HepG2 (cell line): ENCODE results near the gene MRPL10. TPM values are rescaled to one million over a fixed set of nuclear protein-coding genes. Genes with fewer than 3 reads are reported as not detected.
A peak's percentile ranks its signal among the peaks of the same experiment; 100 is the strongest.

Experiments used
- CBX1 ChIP-seq: IDR thresholded peaks from one replicate; pipeline ENCODE4 v1.6.1; 2016; ENCODE audit warnings: antibody characterized with exemption, low read depth
- CREB1 ChIP-seq, 2 experiments: fragments of 450-650 bp in 1 of 2; IDR thresholded peaks; 2 replicates each; pipeline ENCODE4 v1.6.1; 2016 to 2017; ENCODE audit warnings: control low read depth in 1 of 2, mild to moderate bottlenecking in 1 of 2, missing compliant biosample characterization in 1 of 2, missing genetic modification characterization in 1 of 2
- DDIT3 ChIP-seq: sonication (generic); formaldehyde crosslinking; IDR thresholded peaks from 2 replicates; pipeline ENCODE4 v1.4.0; 2020; ENCODE audit warnings: mild to moderate bottlenecking, missing genetic modification reagents
- GATA4 ChIP-seq: sonication (generic); IDR thresholded peaks from 2 replicates; pipeline ENCODE4 v1.6.1; 2016; ENCODE audit warnings: antibody characterized with exemption, low read depth, borderline replicate concordance
- GRHL1 ChIP-seq: sonication (generic); formaldehyde crosslinking; conservative IDR thresholded peaks from 2 replicates; pipeline ENCODE4 v1.8.0; 2022; ENCODE audit warnings: missing genetic modification reagents
- HMG20B ChIP-seq: conservative IDR thresholded peaks from 2 replicates; pipeline ENCODE4 v1.6.1; 2016; ENCODE audit warnings: missing genetic modification reagents, missing compliant biosample characterization
- KLF16 ChIP-seq, 2 experiments: sonication (generic) in 1 of 2; formaldehyde crosslinking in 1 of 2; IDR thresholded peaks; 2 replicates each; pipeline versions ENCODE4 v1.6.1 to v1.8.0; 2016 to 2023; ENCODE audit warnings: missing genetic modification reagents in 2 of 2, missing compliant biosample characterization in 1 of 2
- MAFF ChIP-seq: IDR thresholded peaks from 2 replicates; pipeline ENCODE4 v1.6.1; 2011; ENCODE audit warnings: low read depth, low read length, improper control_type of control experiment
- REPIN1 ChIP-seq: sonication (generic); formaldehyde crosslinking; IDR thresholded peaks from 2 replicates; pipeline ENCODE4 v1.8.0; 2022; ENCODE audit warnings: missing genetic modification reagents, low read depth, mild to moderate bottlenecking, borderline replicate concordance
- SIN3B ChIP-seq: fragments of 150-350 bp; IDR thresholded peaks from 2 replicates; pipeline ENCODE4 v1.6.1; 2014; ENCODE audit warnings: low read length
- TBP ChIP-seq: sonication (generic); formaldehyde crosslinking; IDR thresholded peaks from 2 replicates; pipeline ENCODE4 v1.5.0; 2020; ENCODE audit warnings: missing genetic modification reagents
- ZFAT ChIP-seq: sonication (generic); formaldehyde crosslinking; conservative IDR thresholded peaks from 2 replicates; pipeline ENCODE4 v1.8.1; 2023; ENCODE audit warnings: missing genetic modification reagents, inconsistent platforms
- ZFP37 ChIP-seq: sonication (generic); formaldehyde crosslinking; IDR thresholded peaks from 2 replicates; pipeline ENCODE4 v1.4.0; 2020; ENCODE audit warnings: missing genetic modification reagents, borderline replicate concordance
- ZKSCAN1 ChIP-seq: fragments of 150-350 bp; IDR thresholded peaks from 2 replicates; pipeline ENCODE4 v1.6.1; 2014; ENCODE audit warnings: low read length
- ZKSCAN5 ChIP-seq: sonication (generic); formaldehyde crosslinking; IDR thresholded peaks from 2 replicates; pipeline ENCODE4 v1.5.1; 2020; ENCODE audit warnings: mild to moderate bottlenecking, missing genetic modification reagents
- ZMYM2 ChIP-seq: sonication (generic); formaldehyde crosslinking; IDR thresholded peaks from 2 replicates; pipeline ENCODE4 v1.8.0; 2022; ENCODE audit warnings: mild to moderate bottlenecking, missing genetic modification reagents
- ZNF343 ChIP-seq: sonication (generic); formaldehyde crosslinking; IDR thresholded peaks from 2 replicates; pipeline ENCODE4 v1.4.0; 2020; ENCODE audit warnings: mild to moderate bottlenecking, missing genetic modification reagents
- ZNF441 ChIP-seq: sonication (generic); formaldehyde crosslinking; IDR thresholded peaks from 2 replicates; pipeline ENCODE4 v1.7.0; 2021; ENCODE audit warnings: missing genetic modification reagents, borderline replicate concordance
- ZNF746 ChIP-seq: sonication (generic); formaldehyde crosslinking; IDR thresholded peaks from 2 replicates; pipeline ENCODE4 v1.8.0; 2022; ENCODE audit warnings: mild to moderate bottlenecking, missing genetic modification reagents
- ZSCAN9 ChIP-seq: IDR thresholded peaks from 2 replicates; pipeline ENCODE4 v1.6.1; 2016; ENCODE audit warnings: borderline replicate concordance
- polyA plus RNA-seq, 8 experiments: library from polyadenylated mRNA; depleted of rRNA in 3 of 8; stranded (reverse) in 7 of 8; unstranded in 1 of 8; fragments of >200 nt; fragmentation: Illumina TruSeq in 4 of 8; extraction: Trizol in 4 of 8; gene quantifications; 2 replicates each; pipeline versions ENCODE4 v1.2.1 to v1.2.3, GENCODE V29; 2011 to 2016; ENCODE audit warnings: low read depth in 4 of 8, missing spikeins in 1 of 8, mixed read lengths in 1 of 8; ENCODE audit not compliant: insufficient read depth in 1 of 8
- total RNA-seq, 5 experiments: library from RNA; depleted of rRNA; stranded (reverse); fragments of >200 nt; fragmentation: Illumina TruSeq; extraction: Trizol; gene quantifications; 2 replicates each; pipeline ENCODE4 v1.2.3, GENCODE V29; 2016; ENCODE audit warnings: low read depth in 1 of 5
- TF ChIP-seq, protein P1 (sequence below): sonication (generic); formaldehyde crosslinking; IDR thresholded peaks from 2 replicates; pipeline ENCODE4; 2020; ENCODE audit warnings: missing genetic modification reagents, mild to moderate bottlenecking, borderline replicate concordance
- TF ChIP-seq, protein P2 (sequence below): sonication (generic); formaldehyde crosslinking; IDR thresholded peaks from 2 replicates; pipeline ENCODE4 v1.4.0; 2020; ENCODE audit warnings: low read depth, mild to moderate bottlenecking, missing genetic modification reagents
- TF ChIP-seq, protein P3 (sequence below): sonication (generic); formaldehyde crosslinking; IDR thresholded peaks from 2 replicates; pipeline ENCODE4 v1.4.0; 2020; ENCODE audit warnings: missing genetic modification reagents; ENCODE audit errors: not compliant biosample characterization

MRPL10 gene
- total and polyA plus RNA-seq, 2 of the 13 experiments (the other 11 are each of a cell fraction or from before 2014, with no cell fraction given): 56.7 to 149 TPM

DNA sequence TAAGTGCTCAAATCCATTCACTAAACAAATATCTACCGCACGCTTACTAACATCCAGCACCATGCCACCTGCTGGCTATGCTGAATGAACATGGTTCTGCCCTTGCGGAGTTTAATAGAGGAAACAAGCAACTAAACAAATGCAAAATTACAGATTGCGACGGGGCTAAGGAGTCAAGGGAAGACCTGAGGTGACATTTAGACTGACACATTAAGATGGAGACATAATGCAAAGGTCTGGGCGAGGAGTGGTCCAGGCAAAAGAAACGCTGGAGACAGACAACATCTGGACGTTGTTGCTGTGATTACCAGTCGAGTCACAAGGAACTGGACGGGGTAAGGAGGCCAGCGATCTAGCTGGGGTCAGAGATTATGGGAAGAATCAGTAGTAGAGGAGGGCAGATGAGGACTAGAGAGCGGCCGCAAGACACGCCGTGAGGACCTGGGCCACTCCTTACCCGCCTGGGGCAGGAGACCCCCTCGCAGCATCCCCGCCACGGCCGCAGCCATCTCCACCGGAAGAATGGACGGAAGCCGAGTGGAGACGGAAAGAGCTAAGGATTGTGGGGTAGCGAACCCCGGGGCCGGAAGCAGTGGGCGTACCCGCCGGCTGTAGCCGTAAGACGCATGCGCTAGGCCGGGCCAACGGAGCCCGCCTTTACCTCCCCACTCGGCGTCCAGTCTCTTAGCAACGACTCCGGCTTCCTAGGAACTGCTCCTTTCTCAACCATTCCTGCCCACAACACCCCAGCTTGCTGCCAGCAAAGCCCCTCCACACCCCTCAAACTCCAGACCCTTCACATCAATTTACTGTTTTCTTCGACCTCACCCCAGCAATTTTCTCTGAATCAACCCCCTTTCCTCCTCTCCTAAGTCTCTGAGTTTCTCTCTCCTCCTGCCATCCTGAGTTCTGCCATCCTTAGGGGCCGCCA, at the start of gene MRPL10, which contains the start of gene LRRC46 (continued):
- TF ChIP-seq ZNF746 (CRISPR knock-in tag) (peak; percentile 79), ZKSCAN1 (no peak), SIN3B (peak; percentile 79), KLF16 (CRISPR knock-in tag; IDR thresholded peaks at IDR 0.05) (peak in 1 of 2 experiments; percentile 96; a peak in 2 of 4 replicates), ZMYM2 (CRISPR knock-in tag) (no peak), ZKSCAN5 (CRISPR knock-in tag) (no peak), HMG20B (CRISPR knock-in tag) (peak; percentile 58; the same call in 1 of the 2 replicates), ZFAT (CRISPR knock-in tag) (no peak), CBX1 (peak; percentile 92), ZSCAN9 (peak; percentile 85), GATA4 (peak; percentile 52; the same call in 1 of the 2 replicates), REPIN1 (peak; percentile 94), CREB1 (IDR thresholded peaks at IDR 0.05) (no peak), CREB1 (CRISPR knock-in tag; IDR thresholded peaks at IDR 0.05) (peak; percentile 18; the same call in 1 of the 2 replicates), TBP (CRISPR knock-in tag) (0 out of 2 replicates have a peak, but pooled peaks have one; percentile 76), ZNF343 (no peak; the same call in 1 of the 2 replicates), ZFP37 (CRISPR knock-in tag) (no peak; the same call in 1 of the 2 replicates), DDIT3 (CRISPR knock-in tag) (no peak), GRHL1 (CRISPR knock-in tag) (no peak), MAFF (no peak), ZNF441 (CRISPR knock-in tag) (peak; percentile 65)
- TF ChIP-seq, protein P1, sequence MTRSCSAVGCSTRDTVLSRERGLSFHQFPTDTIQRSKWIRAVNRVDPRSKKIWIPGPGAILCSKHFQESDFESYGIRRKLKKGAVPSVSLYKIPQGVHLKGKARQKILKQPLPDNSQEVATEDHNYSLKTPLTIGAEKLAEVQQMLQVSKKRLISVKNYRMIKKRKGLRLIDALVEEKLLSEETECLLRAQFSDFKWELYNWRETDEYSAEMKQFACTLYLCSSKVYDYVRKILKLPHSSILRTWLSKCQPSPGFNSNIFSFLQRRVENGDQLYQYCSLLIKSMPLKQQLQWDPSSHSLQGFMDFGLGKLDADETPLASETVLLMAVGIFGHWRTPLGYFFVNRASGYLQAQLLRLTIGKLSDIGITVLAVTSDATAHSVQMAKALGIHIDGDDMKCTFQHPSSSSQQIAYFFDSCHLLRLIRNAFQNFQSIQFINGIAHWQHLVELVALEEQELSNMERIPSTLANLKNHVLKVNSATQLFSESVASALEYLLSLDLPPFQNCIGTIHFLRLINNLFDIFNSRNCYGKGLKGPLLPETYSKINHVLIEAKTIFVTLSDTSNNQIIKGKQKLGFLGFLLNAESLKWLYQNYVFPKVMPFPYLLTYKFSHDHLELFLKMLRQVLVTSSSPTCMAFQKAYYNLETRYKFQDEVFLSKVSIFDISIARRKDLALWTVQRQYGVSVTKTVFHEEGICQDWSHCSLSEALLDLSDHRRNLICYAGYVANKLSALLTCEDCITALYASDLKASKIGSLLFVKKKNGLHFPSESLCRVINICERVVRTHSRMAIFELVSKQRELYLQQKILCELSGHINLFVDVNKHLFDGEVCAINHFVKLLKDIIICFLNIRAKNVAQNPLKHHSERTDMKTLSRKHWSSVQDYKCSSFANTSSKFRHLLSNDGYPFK (CRISPR knock-in tag): peak; percentile 95
- TF ChIP-seq, protein P2, sequence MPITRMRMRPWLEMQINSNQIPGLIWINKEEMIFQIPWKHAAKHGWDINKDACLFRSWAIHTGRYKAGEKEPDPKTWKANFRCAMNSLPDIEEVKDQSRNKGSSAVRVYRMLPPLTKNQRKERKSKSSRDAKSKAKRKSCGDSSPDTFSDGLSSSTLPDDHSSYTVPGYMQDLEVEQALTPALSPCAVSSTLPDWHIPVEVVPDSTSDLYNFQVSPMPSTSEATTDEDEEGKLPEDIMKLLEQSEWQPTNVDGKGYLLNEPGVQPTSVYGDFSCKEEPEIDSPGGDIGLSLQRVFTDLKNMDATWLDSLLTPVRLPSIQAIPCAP (CRISPR knock-in tag): no peak
- TF ChIP-seq, protein P3, sequence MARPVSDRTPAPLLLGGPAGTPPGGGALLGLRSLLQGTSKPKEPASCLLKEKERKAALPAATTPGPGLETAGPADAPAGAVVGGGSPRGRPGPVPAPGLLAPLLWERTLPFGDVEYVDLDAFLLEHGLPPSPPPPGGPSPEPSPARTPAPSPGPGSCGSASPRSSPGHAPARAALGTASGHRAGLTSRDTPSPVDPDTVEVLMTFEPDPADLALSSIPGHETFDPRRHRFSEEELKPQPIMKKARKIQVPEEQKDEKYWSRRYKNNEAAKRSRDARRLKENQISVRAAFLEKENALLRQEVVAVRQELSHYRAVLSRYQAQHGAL: no peak
